DMS 273 (cell line): ENCODE measurements around the gene CSTF1.
"Not testable (repeated sequence)": the region's sequence is repeated elsewhere in the genome, so short reads cannot be mapped to it uniquely, and the experiment has no call there.

Experiments used
- DNase-seq: peaks from one replicate; lab custom pipeline; 2025; ENCODE audit not compliant: unreplicated experiment; lab: John Stamatoyannopoulos, UW

The CSTF1 gene

DNA sequence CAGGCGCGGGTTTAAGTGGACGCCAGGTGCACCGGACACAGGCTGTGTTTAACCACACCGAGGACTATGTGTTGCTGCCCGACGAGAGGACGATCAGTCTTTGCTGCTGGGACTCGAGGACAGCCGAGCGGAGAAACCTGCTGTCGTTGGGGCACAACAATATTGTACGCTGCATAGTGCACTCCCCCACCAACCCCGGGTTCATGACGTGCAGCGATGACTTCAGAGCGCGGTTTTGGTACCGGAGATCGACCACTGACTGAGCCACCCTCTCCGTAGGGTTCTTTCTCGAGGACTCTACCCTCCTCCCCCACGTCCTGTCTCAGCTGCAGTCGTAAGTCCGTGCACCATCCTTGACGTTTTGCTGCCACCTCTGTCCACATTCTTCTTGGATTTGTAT, 11.0 kb downstream of the CSTF1 start:
- no peak for DNase-seq

DNA sequence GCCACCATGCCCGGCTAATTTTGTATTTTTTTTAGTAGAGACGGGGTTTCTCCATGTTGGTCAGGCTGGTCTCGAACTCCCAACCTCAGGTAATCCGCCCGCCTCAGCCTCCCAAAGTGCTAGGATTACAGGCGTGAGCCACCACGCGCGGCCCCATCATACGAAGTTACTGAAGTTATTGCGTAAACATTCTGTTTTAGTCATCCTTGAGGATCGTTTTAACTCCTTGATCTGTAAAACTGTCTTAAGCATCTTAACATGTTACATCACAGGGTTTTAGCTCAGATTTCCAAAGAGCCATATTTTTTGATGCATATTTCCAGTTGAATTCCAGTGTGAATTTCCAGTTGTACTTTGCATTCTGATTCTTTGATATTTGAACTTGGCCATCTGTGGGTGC, 12.9 kb downstream of the CSTF1 start:
- DNase-seq = not testable (repeated sequence)

DNA sequence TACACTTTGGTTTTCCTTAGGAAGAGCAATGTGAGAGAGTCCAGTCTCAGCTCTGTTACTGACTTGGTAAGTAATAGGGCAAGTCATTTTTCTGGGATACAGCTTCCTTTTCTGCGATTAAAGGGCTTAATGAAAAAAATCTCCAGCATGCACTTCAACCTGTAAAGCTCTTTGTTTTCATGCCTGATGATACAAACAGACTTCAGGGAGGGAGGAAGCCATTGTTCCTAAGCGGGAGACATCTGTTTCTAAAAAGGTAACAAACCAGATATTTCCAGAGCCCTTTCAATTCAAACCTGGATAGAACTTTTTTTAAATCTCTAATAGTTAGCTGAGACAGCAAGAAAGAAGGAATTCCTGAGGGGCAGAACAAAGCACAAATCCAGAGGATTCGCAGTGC, 14.5 kb downstream of the CSTF1 start:
- DNase-seq = no peak

DNA sequence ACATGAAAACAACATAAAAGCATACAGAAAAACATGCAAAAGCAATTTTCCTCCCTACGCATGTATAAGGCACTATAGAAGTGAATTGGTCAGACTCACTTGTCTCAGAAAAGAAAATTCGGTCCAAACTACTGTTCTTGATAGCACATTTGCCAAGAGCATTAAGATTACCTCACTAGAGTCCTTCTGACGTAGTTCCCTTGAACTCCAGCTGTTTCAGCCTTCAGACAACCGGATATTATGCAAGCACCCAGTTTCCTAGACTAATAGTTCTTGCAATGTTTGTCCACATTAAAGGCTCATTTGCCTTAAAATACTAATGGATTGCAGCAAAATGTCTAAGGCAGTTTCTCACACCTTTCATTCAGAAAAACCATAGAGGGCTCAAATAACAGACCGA, 17.1 kb downstream of the CSTF1 start:
- no peak for DNase-seq

DNA sequence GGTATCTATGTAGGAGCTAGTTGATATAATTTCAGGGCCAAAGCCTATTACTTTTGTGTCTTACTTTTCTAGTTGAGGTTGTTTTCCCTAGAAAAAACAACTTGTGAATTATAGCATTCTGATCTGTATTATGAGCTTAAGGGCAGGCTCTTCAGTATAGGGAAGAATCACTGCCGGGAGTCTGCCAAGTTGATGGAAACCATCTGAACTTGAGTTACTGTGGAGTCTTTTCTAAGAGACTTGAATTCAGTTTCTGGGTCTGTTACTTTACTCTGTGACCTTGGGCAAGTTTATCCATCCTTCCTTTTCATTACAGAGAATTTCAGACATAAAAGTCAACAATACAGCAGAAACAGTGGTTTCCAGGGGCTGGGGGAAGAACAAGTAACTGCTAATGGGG, 17.5 kb downstream of the CSTF1 start:
- no peak for DNase-seq

DNA sequence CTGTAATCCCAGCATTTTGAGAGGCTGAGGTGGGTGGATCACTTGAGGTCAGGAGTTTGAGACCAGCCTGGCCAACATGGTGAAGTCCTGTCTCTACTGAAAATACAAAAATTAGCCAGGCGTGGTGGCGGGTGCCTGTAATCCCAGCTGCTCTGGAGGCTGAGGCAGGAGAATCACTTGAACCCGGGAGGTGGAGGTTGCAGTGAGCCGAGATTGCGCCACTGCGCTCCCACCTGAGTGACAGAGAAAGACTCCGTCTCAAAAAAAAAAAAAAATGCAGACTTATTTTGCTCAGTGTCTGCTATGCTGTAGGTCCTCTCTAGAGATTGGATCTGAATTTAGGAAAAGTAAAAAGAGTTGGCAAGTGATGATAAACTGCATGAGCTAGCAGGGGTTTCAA, 18.8 kb downstream of the CSTF1 start:
- DNase-seq = not testable (repeated sequence)

DNA sequence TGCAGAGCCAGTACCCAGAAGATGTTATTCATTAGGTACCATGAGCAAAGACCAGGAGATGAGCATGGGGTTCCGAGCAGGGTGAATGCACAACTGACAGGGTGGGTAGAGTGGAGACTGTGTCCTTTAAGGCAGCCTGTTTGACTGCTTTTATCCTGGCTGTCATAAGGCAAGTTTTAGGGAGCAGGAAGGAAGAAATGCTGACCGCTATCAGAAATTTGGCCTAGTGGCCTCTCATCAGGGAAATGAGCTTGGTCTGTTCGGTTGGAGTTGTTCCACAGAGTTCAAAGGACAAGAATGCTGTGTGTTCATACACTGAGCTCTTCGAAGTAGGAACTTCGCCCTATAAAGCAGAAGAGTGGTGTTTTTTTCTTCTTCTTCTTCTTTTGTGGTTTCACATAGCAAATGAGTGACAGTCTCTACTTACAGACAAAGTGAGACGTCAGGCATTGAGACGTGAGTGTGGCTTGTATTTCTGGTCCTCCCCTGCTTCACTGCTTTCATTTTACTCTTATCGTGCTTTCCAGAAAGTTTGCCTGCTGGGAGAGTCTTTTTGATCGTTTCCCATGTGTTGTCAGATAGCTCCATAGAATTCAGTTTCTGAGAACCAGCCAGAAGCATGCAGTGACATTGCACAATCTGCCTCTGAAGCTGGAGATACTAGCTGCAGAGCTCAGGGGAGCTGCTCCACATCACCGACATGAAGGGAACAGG, 19.5 kb downstream of the CSTF1 start, which contains the start of gene CASS4:
Gene CASS4, plus strand, starts transcription at position 502 of the 714 bp plus-strand sequence. Its CDS starts 199 bp downstream, at position 701.
- no peak for DNase-seq

DNA sequence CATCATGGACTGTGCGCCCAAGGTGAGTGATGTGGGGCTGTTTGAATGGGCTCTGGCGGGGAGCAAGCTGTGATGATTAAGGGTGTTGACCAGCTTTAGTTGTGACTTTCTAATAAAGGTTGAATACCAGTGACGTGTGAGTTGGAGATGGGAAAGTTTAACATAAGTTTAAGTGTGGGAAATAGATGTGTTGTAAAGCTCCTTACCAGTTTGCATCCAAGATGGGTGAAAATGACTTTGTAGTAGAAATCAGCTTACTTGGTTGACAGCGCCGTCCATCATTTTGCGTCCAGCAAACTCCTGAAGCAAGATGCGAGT, 20.0 kb downstream of the CSTF1 start:
- no peak for DNase-seq

DNA sequence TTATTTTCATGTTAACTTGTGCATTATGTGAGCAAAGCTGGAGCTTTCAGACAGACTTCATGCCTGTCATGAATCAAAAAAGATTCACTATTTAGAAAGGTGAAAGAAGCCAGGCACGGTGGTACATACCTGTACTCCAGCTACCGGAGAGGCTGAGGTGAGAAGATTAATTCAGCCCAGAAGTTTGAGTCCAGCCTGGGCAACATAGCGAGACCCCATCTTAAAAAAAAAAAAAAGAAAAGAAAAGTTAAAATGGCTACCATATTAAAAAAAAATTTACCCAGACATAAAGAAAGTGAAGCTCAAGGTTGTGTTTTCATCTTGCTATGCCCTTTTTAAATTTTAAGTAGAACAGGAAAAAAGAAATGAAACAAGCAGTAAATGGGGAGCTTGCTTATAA, 20.5 kb downstream of the CSTF1 start:
- DNase-seq = no peak

DNA sequence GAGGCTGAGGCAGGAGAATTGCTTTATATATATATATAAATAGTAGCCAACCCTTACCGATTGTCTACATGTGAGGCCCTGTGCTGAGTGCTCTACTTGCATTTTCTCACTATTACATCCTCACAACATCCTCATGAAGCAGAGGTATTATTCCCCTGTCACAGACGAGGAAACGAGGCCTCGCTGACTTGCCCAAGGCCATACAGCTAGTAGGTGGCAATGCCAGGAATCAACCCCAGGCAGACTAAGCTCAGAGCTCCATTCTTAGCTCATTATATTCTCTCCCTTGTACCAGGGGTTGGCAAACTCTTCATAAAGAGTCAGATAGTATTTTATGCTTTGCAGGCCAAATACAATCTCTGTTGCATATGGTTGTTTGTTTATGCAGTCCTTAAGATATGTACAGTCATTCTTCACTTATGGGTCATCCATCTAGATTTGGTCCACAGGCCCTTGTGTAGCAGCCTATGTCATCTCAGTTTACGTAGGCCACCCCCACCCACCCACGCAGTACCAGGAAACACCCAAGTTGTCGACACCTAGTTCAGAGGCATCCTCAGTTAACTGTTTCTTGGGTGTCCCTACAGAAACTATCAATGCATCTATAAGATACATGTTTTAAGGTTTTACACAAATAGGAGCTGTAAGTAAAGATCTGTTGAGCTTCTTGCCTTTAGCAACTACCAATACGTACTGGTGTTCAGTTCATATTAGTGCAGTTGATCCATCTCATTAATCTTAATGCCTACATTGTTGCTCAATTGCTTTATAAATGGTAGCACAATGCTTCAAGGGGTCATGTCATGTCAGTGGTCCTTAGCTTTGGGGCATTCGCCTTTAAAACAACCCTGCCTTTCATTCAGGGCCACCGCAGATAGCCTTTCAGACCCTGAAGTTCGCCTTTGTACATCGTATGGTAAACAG, 22.7 kb downstream of the CSTF1 start:
- no peak for DNase-seq

DNA sequence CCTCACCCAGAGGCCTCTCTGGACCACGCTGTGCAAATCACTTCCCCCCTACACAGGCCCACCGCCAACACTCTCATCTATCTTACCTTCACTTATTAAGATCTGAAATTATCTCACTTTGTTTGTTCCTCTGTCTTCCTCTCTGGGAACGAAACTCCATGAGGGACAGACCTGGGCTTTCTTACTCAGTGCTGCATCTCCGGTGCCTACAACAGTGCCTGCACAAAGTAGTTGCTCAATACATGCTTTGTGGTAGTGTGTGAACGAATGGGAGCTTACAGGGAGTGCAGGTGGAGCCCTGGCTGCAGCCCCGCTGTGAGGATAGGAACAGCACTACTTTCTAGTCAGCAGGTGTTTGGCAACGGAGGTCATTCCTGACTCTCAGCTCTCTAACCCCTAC, 25.0 kb downstream of the CSTF1 start:
- DNase-seq = no peak

DNA sequence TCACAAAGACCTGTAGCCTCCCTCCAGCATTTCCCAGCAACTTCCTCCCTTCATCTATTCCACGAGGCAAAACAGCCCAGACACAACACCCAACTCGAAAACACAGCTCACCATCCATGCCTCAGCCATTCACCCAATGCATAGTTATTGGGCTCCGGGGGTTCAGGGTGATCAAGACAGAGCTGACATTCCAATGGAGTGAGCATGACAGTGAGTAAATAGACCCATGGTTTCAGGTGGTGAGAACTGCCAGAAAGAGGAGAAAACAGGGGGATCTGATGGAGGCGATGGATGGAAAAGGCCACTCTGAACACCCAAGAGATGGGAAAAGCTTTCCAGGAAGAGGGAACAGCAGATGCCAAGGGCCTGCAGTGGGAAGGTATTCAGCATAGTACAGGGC, 25.5 kb downstream of the CSTF1 start:
- DNase-seq = no peak

DNA sequence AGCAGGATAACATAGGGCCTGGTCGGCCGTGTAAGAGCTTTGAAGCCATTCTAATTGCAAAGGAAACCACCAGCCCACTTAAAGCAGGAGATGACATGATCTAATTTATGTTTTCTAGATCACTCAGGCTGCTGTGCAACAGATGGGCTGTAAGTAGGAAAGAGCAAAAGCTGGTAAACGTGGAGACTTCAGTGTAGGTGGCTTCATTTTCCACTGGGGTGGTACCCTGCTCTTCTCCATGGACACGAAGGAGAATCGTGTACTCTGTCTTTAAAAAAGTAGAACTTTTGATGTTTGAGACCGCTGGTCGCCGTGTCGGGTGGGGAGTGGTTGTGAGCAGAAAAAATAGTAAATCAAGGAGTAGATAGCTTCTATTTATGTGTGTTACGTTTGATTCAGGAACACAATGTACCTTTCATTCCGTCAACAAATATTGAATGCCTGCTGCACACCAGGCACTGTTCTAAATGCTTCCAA, 26.0 kb downstream of the CSTF1 start:
- no peak for DNase-seq

DNA sequence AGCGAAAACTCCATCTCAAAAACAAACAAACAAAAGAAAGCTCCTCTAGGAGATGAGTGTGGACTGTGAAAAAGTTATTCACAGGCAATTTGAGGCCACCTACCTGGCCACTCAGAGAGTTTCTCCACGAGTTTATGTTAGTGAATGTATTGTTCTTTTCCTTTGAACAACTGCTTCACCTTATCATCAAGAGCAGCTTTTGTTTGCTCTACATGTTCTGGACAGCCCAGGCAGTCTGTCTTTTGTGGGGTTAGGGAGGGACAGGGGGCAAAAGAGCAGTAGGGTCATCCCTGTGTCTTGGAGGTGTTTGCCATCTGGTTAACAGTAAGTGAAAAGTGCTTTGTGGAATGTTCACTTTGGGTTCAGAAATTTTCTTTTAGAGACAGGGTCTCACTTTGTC, 27.6 kb downstream of the CSTF1 start:
- no peak for DNase-seq

DNA sequence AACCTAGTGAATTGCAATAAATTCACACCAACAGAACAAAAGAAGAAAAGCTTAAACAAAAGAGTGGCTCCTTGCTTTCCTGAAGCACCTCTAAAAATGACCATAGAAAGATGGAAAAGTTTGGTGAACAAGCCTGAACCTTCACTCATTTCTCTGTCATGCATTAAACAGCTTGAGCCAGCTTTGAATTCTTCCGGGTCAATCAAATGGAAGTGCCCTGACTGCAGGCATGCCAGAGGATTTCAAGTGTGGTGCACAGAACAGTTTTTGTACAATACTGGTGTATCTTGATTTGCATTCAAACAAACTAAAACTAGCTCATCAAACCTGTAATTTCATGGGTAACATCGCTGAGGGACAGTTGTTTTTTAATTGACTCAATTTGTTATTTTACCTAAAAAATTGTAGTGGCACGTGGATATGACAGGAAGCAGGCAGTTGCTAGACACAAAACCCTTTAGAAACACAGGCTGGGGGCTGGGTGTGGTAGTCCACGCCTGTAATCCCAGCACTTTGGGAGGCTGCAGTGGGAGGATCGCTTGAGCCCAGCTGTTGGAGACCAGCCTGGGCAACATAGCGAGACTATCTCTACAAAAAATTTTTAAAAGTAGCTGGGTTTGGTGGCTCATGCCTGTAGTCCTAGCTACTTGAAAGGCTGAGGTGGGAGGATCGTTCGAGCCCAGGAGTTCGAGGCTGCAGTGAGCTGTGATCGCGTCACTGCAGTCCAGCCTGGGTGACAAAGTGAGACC, 28.7 kb downstream of the CSTF1 start:
- DNase-seq = no peak

DNA sequence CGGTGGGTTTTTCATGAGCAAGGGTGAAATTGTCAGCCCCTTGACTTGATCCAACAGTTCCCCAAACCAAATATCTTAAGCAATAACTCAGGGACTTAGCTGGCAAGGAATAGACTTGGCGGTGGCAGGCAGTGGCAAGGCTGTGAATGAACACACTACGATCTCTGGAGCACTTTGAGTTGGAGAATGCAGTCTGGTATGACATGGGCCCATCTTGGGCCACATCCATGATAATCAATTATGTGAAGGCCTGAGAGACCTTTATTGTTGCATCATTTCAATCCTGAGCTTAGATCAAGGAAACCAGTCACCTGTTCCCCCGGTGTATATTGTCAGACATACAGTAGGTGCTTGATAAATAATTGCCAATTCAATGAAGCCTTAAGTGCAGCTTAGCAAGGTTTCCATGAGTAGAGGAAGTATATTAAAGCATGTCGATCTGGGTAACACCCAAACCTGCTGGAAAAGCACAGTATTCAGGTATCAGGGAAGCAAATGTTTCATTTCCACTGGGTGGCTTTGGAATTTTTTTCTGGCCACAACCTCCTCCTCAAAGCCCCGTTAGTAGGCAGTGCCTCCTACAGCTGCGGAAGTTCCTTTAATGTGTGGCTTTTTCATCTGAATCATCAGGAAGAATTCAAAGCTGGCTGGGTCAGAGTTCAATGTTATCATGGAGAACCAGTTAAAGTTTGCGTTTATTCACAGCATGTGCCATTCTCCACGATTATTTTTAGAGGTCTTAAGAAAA, 29.8 kb downstream of the CSTF1 start:
- DNase-seq = no peak

DNA sequence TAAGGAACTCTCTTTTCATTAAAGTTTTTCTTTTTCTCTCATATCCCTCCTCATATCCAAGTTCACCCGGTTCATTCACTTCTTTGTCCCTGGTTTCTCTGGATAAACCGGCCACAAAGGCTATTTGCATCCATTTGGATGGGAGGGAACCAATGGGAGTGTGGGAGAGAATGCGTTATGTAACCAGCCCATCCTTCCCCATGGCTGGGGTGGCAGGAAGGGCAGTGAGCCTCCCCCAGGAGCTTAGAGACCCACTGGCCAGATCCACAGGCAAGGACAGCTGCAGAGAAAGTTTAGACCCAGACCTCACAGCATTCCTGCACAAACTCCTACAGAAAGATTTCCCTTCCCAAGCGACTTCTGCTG, 30.4 kb downstream of the CSTF1 start:
- no peak for DNase-seq

DNA sequence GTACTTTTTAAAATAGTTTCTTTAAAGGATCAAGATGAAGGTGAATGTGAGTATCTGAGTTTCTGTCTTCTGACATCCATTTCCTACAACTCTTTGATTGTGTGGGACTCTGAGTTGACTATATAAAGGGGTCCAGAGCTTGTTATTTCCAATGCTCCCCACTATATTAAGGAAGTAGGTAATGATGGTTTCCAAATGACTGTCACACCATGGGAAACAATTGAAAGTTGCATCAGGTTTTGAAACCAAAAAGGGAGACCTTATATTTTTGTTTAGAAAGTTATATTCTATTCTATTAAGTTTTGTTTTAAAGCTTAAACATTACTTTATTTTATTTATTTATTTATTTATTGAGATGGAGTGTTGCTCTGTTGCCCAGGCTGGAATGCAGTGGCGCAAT, 30.8 kb downstream of the CSTF1 start:
- DNase-seq = no peak

DNA sequence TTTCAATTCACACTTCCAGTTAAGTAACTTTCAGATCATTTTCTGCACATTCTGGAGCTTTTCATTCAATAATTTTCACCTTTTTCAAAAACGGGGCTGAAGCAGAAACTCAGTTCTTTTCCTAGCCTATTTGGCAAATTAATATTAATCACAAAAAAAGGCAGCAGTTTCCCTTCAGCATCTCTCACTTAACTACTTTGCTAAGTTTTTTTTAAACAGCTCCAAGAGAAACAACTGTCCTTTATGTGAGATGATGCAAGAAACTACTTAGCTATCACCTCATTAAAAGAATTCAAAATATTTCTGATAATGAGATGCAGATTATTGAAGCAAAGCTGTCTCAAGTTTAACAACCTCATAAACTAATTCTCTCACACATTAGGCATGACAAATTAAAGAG, 31.4 kb downstream of the CSTF1 start:
- no peak for DNase-seq

DNA sequence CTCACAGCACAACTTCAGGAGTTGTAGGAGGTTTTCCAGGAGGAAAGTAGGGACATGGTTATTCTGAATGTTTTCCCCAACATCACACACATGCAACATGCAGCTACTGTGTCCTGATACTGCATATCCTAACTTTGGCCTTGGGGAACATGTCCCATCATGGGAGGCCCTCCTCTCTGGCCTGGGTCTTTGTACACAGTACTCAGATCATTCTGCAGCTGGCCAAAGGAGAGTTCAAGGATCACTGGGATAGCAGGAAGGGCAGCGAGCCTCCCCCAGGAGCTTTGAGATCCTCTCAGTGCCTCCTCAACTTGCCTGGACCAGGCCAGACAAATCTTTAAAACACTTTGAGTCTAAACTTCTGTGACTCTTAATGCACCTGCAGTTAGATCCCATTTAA, 32.5 kb downstream of the CSTF1 start:
- DNase-seq = no peak

DNA sequence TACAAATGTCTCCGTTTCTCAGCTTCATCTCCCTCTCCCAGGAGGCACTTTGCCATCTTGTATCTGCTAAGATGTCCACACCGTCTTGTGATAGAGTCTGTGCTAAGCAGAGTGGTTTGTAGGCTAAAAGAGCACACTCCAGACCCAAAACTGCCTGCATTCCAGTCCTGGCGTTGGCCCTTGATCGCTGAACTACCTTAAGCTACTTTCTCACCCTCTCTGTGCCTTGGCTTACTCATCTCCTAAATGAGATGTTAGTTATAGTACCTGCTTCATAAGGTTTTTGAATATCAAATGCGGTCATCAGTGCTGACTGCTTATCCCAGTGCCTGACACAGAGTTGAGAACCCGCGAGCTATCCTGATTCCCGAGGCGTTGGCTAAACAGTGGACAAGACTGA, 33.6 kb downstream of the CSTF1 start:
- no peak for DNase-seq
